Small intestine (tissue), 7 donors: ENCODE results near the gene C11orf58. TPM values are rescaled to one million over a fixed set of nuclear protein-coding genes. Genes with fewer than 3 reads are reported as not detected.

Source experiments
- DNase-seq, 2 donors: peaks; one replicate each; pipeline versions ENCODE4 v3.0.0 to v3.0.0-alpha.2; 2013
- FAIRE-seq: peaks from 2 replicates; lab custom pipeline; 2012; peaks lifted over from hg19 to GRCh38; lab: Jason Lieb, UNC
- H3K27ac ChIP-seq, 3 donors: one replicate each; pipeline ENCODE4 v1.5.1; 2013; ENCODE audit warnings: low read length in 2 of 3, mild to moderate bottlenecking in 2 of 3, control low read depth in 1 of 3, inconsistent platforms in 1 of 3, low read depth in 1 of 3, moderate library complexity in 1 of 3
- H3K27me3 ChIP-seq, 3 donors: one replicate each; pipeline ENCODE4 v1.6.1; 2013; ENCODE audit warnings: low read length in 3 of 3, inconsistent platforms in 1 of 3; ENCODE audit not compliant: control insufficient read depth in 3 of 3, insufficient read depth in 3 of 3
- H3K36me3 ChIP-seq, 3 donors: one replicate each; pipeline ENCODE4 v1.6.1; 2013; ENCODE audit warnings: low read length in 3 of 3, inconsistent platforms in 1 of 3, low read depth in 1 of 3, mild to moderate bottlenecking in 1 of 3, moderate library complexity in 1 of 3; ENCODE audit not compliant: control insufficient read depth in 3 of 3, insufficient read depth in 2 of 3
- H3K4me1 ChIP-seq, 3 donors: one replicate each; pipeline ENCODE4 v1.6.1; 2013; ENCODE audit warnings: low read length in 2 of 3, inconsistent platforms in 1 of 3, low read depth in 1 of 3, mild to moderate bottlenecking in 1 of 3, moderate library complexity in 1 of 3; ENCODE audit not compliant: control insufficient read depth in 3 of 3, insufficient read depth in 2 of 3
- H3K4me3 ChIP-seq, 3 donors: one replicate each; pipeline ENCODE4 v1.5.1; 2013; ENCODE audit warnings: low read length in 3 of 3, control low read depth in 1 of 3, inconsistent platforms in 1 of 3, low read depth in 1 of 3, mild to moderate bottlenecking in 1 of 3, moderate library complexity in 1 of 3
- H3K9me3 ChIP-seq, 2 donors: one replicate each; pipeline ENCODE4 v1.6.1; 2013; ENCODE audit warnings: low read depth in 1 of 2, low read length in 1 of 2; ENCODE audit not compliant: control insufficient read depth in 2 of 2, insufficient read depth in 1 of 2
- WGBS, 3 donors: extraction: QIAGEN DNeasy Blood & Tissue Kit; methylation state at CpG; one replicate each; pipeline ENCODE4 v1.1.7; 2013; 5-methylcytosine and 5-hydroxymethylcytosine counted together
- polyA plus RNA-seq, 4 donors: library from polyadenylated mRNA; stranded (reverse) in 3 of 4; unstranded in 1 of 4; fragments of 200-250 nt in 3 of 4; fragments of 120-200 nt in 1 of 4; gene quantifications; one replicate each; pipeline versions ENCODE4 v1.2.1 to v1.2.3, GENCODE V29; 2013
- donor health status: healthy with polysubstance abuse.
- donor health status: control.
- donor health status: control.
- donor health status: Bipolar disorder and iron deficiency.
- donor health status: healthy.

C11orf58 gene
- polyA plus RNA-seq, 4 donors = 50.8 to 150 (median 99.5) TPM

DNA sequence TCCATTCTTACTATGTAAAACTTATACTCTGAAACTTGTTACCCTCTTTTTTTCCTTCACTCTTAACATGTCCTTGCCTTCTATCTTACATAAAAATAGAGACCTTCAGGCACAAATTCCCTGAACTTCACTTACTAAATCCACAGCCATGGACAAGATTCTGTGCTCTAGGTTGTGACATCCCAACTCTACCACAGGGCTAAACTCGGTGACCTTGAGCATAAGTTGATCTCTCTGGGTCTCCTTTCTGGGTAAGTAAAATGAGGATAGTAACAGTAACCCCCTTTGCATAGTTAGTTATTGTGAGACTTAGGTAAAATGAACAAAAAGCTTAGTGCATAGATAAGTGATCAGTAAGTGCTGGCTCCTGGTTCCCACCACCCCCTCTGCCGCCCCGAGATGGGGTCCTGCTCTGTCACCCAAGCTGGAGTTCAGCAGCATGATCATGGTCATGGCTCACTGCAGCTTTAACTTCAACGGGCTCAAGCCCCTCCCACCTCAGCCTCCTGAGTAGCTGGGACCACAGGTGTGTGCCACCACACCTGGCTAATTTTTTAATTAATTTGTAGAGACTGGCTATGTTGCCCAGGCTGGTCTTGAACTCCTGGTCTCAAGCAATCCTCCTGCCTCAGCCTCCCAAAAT, 20.1 kb downstream of the C11orf58 start:
- H3K27ac ChIP-seq = no peak overlapping the region
- no peaks in the 10 kb centered on the region for H3K27me3 ChIP-seq
- DNase-seq = no peak
- H3K9me3 ChIP-seq = no peaks in the 10 kb centered on the region
- peaks cover 4 to 25% (median 9%) of the 10 kb centered on the region in 3 donors for H3K36me3 ChIP-seq
- no peak for FAIRE-seq
- no peak overlapping the region for H3K4me3 ChIP-seq
- no peaks in the 10 kb centered on the region for H3K4me1 ChIP-seq
- 94 to 99% (median 95%) methylated on average over 4 of the region's 4 CpGs for WGBS, 3 donors

DNA sequence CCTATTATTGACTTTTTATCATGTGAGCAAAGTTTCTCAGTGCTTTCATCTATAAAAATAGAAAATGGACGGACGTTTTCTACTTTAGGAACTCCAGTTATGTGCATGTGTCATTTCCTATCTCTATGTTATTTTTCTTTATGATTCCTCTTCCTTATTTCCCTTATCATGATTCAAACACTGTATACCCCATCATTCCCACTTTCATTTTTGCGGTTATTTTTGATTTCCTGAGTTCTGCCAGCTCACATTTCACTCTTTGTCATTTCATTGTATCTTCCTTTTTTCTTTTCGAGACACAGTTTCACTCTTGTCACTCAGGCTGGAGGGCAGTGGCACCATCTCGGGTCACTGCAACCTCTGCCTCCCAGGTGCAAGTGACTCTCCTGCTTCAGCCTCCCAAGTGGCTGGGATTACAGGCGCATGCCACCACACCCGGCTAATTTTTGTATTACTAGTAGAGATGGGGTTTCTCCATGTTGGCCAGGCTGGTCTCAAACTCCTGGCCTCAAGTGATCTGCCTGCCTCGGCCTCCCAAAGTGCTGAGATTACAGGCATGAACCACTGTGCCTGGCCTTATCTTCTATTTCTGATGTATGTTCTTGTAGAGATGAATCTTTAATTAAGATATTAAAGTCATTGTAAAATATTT, 21.5 kb downstream of the C11orf58 start:
- whole genome bisulfite sequencing, 3 donors = 67 to 75% (median 68%) methylated on average over 8 of the region's 8 CpGs
- Histone ChIP-seq H3K4me3 (no peak overlapping the region), H3K36me3 (peaks cover 0 to 23% (median 6%) of the 10 kb centered on the region in 3 donors), H3K4me1 (no peaks in the 10 kb centered on the region), H3K27ac (no peak overlapping the region), H3K9me3 (no peaks in the 10 kb centered on the region), H3K27me3 (no peaks in the 10 kb centered on the region)
- no peak for FAIRE-seq
- DNase-seq = no peak

DNA sequence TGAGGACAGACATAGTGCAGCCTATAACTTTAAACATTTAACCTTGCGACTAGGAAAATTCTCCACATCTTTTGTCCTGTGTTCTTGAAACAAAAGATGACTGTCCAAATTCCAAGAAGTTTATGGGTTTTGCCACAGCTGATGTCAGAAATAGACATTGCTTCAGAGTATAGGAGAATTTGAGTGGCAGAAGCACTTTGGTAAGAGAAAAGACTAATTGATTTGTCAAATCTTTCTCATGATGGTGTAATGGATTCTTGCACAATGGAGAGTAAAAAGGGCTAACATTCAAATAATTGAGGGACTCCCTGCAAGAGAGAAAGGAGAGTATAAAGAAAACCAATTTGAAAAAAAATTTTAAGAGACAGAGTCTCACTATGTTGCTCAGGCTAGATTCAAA, 25.3 kb downstream of the C11orf58 start:
- no peak for FAIRE-seq
- no peaks in the 10 kb centered on the region for H3K27me3 ChIP-seq
- no peaks in the 10 kb centered on the region for H3K4me1 ChIP-seq
- no peak for DNase-seq
- peaks cover 0 to 23% (median 2%) of the 10 kb centered on the region in 3 donors for H3K36me3 ChIP-seq
- 95 to 96% (median 95%) methylated on average over 1 of the region's 1 CpG for WGBS, 3 donors
- H3K27ac ChIP-seq = no peak overlapping the region
- no peaks in the 10 kb centered on the region for H3K9me3 ChIP-seq
- no peak overlapping the region for H3K4me3 ChIP-seq

DNA sequence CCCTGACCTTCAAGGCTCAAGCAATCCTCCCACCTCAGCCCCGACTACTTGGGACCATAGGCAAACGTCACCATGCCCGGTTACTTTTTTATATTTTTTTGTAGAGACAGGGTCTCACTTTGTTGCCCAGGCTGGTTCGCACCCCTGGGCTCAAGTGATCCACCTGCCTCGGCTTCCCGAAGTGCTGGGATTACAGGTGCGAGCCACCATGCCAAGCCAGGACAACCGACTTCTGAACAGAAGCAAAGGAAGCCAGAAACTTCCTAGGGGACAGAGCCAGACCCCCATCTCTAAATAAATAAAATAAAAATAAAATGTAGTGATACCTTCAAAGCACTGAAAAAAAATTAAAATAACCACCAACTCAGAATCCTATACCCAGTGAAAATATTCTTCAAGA, 26.4 kb downstream of the C11orf58 start:
- no peaks in the 10 kb centered on the region for H3K27me3 ChIP-seq
- DNase-seq (no peak), FAIRE-seq (no peak)
- no peak overlapping the region for H3K27ac ChIP-seq
- no peak overlapping the region for H3K4me3 ChIP-seq
- 93 to 97% (median 94%) methylated on average over 8 of the region's 8 CpGs for WGBS, 3 donors
- H3K36me3 ChIP-seq = peaks cover 0 to 24% (median 1%) of the 10 kb centered on the region in 3 donors
- no peaks in the 10 kb centered on the region for H3K9me3 ChIP-seq
- H3K4me1 ChIP-seq = no peaks in the 10 kb centered on the region

DNA sequence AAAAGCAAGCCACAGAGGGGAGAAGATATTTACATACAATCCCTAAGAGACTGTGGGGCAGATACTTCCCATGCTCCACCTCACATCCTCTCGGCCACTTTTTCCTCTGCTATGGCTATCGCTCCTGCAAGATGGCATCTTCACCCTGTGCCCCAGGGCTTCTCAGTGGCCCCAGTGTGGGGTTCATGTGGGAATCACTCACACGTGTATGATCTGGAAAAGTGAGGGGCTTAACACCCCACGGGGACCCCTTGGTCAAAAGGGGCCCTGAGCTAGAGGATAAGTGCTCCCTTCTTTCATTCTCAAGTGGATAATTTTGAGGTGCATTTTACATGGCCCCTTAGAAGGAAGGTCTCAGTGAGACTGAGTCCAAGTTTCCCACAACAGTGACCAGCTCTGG, 28.7 kb downstream of the C11orf58 start:
- H3K4me1 ChIP-seq = no peaks in the 10 kb centered on the region
- H3K4me3 ChIP-seq = no peak overlapping the region
- H3K27me3 ChIP-seq = no peaks in the 10 kb centered on the region
- no peak overlapping the region for H3K27ac ChIP-seq
- peaks cover 0 to 24% (median 0%) of the 10 kb centered on the region in 3 donors for H3K36me3 ChIP-seq
- DNase-seq (no peak), FAIRE-seq (no peak)
- 81 to 91% (median 90%) methylated on average over 4 of the region's 4 CpGs for WGBS, 3 donors
- H3K9me3 ChIP-seq = no peaks in the 10 kb centered on the region

DNA sequence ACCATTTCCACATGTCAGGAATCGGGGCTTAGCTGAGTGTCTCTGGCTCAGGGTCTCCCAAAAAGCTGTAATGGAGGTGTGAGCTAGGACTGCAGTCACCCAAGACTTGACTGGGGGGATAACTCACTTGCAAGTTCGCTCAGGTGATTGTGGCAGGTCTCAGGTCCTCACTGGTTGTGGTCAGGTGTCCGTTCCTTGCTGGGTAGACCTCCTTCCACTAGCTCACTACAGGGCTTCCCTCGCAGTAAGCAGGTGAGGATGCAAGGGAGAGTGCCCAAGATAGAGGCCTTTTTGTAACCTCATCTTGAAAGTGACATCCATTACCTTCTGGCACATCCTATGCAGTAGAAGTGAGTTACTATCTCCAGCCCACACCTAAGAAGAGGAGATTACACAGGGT, 29.5 kb downstream of the C11orf58 start:
- DNase-seq = no peak
- Histone ChIP-seq H3K4me1 (no peaks in the 10 kb centered on the region), H3K27me3 (no peaks in the 10 kb centered on the region), H3K9me3 (no peaks in the 10 kb centered on the region), H3K36me3 (peaks cover 0 to 23% (median 0%) of the 10 kb centered on the region in 3 donors), H3K27ac (no peak overlapping the region), H3K4me3 (no peak overlapping the region)
- FAIRE-seq = no peak
- 82 to 89% (median 86%) methylated on average over 4 of the region's 4 CpGs for WGBS, 3 donors

DNA sequence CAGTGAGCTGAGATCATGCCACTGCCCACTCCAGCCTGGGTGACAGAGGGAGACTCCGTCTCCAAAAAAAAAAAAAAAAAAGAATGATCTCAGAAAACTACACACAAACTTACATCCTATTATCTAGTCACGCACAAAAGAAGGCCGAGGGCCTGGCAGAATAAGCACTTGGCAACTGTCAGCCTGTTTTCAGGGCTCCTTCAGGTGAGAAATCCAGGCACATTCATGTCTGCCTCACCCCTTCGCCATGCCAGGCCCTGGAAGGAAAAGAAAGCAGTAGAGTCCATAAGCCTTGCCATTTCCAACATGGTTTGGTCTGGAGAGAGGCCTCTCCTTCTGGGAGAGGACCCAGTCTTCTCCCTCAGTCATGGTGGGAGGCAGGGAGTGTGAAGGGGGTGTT, 30.9 kb downstream of the C11orf58 start:
- DNase-seq = no peak
- no peak overlapping the region for H3K27ac ChIP-seq
- H3K27me3 ChIP-seq = no peaks in the 10 kb centered on the region
- no peak for FAIRE-seq
- no peaks in the 10 kb centered on the region for H3K4me1 ChIP-seq
- H3K9me3 ChIP-seq = no peaks in the 10 kb centered on the region
- peaks cover 0 to 29% (median 0%) of the 10 kb centered on the region in 3 donors for H3K36me3 ChIP-seq
- no peak overlapping the region for H3K4me3 ChIP-seq
- WGBS, 3 donors = 88 to 94% (median 94%) methylated on average over 4 of the region's 4 CpGs

DNA sequence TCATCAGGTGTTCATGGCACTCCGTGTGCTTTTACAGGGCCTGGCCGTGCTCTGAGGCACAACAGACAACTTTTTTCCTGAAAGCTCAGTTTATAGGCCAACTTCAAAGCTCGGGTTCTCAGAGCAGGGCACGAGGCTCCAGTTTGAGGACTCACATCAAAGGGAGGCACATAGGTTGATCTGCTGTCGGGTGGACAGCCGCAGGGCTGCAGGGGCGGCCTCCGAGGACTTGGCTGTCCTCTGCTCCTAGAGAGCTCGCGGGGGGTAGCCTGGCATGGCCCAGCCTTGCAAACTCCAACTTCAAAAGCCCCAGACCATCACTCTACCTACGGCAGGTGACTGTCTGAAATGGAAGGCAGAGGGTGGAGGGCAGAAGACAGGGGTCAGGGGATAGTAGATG, 31.6 kb downstream of the C11orf58 start:
- Histone ChIP-seq H3K4me3 (no peak overlapping the region), H3K27ac (no peak overlapping the region), H3K4me1 (peaks cover 0 to 2% (median 0%) of the 10 kb centered on the region in 3 donors), H3K27me3 (no peaks in the 10 kb centered on the region), H3K36me3 (peaks cover 0 to 28% (median 0%) of the 10 kb centered on the region in 3 donors), H3K9me3 (no peaks in the 10 kb centered on the region)
- FAIRE-seq (no peak), DNase-seq (no peak)
- 81 to 87% (median 85%) methylated on average over 11 of the region's 11 CpGs for WGBS, 3 donors
